GM20000 (cell line): ENCODE data around the gene PRPF39.

Experiments
- DNase-seq: peaks from one replicate; pipeline ENCODE4 v3.0.0; 2012; ENCODE audit warnings: low spot score
- TF ChIP-seq, protein P1 (sequence below): IDR thresholded peaks from 2 replicates; pipeline ENCODE4 v1.5.1; 2012; ENCODE audit warnings: mild to moderate bottlenecking, control low read depth; ENCODE audit errors: extremely low read depth, missing control alignments

PRPF39 gene

DNA sequence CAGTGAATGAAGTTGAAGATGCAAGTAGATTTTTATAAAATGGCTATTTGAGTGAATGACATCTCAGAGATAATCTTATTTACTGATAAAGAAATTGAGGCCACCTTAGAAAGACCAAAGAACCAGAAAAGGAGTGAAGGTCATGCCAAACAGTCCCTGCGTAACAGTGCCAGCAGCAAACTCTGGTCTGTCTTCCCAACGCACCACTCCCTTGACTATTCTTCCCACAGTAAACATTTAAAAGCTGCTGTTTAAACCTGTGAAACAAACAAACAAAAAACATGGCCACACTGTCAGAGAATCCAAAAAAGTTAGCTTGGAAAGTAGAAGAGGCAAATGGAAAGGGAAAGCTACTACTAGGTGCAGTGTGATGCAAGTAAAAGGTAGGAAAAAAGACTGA lies 1.5 kb upstream of the PRPF39 start:
- DNase-seq: no peak
- TF ChIP-seq, protein P1, sequence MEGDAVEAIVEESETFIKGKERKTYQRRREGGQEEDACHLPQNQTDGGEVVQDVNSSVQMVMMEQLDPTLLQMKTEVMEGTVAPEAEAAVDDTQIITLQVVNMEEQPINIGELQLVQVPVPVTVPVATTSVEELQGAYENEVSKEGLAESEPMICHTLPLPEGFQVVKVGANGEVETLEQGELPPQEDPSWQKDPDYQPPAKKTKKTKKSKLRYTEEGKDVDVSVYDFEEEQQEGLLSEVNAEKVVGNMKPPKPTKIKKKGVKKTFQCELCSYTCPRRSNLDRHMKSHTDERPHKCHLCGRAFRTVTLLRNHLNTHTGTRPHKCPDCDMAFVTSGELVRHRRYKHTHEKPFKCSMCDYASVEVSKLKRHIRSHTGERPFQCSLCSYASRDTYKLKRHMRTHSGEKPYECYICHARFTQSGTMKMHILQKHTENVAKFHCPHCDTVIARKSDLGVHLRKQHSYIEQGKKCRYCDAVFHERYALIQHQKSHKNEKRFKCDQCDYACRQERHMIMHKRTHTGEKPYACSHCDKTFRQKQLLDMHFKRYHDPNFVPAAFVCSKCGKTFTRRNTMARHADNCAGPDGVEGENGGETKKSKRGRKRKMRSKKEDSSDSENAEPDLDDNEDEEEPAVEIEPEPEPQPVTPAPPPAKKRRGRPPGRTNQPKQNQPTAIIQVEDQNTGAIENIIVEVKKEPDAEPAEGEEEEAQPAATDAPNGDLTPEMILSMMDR: no peak

DNA sequence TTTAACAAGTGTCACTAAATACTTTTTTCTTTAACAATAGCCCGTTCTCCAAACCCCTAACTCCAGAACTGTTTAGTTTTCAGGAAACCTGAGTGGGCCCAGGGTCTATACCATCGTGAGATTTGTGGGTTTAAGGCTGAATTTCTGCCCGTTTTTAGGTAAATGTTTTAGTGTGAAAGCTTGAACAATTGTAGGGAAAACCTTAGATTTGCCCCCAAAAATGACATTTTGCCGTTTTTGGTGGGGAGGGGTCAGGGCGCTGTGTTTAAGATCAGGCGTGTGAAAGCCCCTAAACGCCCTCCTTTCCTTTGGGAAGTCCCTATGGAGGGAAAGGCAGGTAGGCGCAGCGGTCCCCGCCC lies 320 bp upstream of the PRPF39 start:
- no peak for DNase-seq
- TF ChIP-seq, protein P1: no peak

DNA sequence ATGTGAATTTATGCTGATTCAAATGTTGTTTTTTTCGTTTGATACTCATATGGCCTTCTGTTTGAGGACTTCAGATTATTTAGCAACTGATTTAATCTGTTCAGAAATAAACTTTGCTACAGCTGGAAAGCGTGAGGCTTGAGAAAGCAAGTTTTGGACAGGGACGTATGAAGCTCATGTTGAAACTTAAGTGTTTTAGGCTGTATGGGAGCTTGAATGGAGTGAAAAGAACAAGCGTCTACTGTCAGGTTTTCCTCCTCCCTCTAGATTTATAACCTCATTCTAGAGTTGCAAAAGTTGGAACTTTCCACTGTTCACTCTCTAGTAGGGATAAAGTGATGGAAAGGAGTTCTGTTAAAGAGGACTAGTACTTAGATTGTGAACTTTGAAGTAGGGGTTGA lies 1.0 kb downstream of the PRPF39 start:
- TF ChIP-seq, protein P1: no peak
- DNase-seq: no peak

GRCh38 chr14:45089813-45090212 lies 5.9 kb downstream of the PRPF39 start:
- peak; percentile 38 for DNase-seq
- TF ChIP-seq, protein P1: no peak

DNA sequence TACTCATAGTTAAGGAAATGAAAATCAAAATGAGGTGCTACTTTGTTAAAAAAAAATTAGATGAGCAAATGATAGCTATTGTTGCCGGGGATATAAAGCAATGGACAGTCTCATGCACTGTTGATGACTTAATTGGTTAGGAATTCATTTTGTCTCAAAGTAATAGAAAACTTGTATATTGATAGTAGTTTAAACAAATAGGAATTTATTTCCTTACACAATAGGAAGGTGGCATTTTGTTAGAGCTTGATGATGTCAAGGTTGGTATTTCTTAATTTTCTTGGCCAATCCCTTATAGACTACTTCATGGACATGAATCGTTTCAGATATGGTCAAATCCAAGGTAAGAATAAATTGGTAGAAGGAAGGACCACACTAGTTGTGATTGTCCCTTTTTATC lies 7.8 kb downstream of the PRPF39 start:
- DNase-seq: no peak
- TF ChIP-seq, protein P1: no peak

GRCh38 chr14:45094275-45094674 lies 10.4 kb downstream of the PRPF39 start:
- TF ChIP-seq, protein P1: no peak
- no peak for DNase-seq

DNA sequence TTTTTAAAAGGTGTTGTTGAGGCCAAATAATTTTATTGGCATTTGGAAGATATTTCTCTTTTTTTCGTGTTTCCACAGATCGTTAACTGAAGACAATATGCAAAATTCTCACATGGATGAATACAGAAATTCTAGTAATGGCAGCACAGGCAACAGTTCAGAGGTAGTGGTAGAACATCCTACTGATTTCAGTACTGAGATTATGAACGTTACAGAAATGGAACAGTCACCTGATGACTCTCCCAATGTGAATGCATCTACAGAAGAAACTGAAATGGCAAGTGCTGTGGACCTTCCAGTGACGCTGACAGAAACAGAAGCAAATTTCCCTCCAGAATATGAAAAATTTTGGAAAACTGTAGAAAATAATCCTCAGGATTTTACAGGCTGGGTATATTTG lies 11.2 kb downstream of the PRPF39 start:
- no peak for DNase-seq
- TF ChIP-seq, protein P1: no peak
